ENCODE results near the gene ATRNL1.

ATRNL1 gene

DNA sequence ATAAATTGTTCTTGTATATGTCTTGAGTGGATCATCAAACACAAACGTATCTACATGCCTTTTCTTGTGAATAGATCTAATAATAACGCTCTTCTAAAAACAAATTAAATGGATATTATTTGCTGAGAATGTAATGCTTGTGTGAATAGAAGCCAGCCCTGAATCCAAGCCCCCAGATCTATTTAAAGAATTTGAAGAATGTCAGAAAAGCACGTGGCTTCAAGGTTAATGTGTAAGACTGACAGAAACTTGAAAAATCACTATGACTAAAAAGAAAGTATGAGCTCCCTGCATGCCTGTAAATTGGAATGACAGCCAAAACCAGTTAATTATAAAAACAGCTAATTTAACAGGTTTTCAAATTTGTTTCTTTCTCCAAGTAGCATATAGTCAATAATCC is 43.2 kb upstream of the ATRNL1 start:
- no peak for DNase-seq
- Histone ChIP-seq H3K27ac (ENCODE audit: insufficient read depth in 1 of 2, low read depth in 1 of 2, low read length in 2 of 2, poor library complexity in 1 of 2, severe bottlenecking in 2 of 2) (no peak overlapping the region), H3K4me3 (ENCODE audit: control insufficient read depth in 1 of 7, extremely low read depth in 1 of 7, insufficient read depth in 4 of 7, low read depth in 2 of 7, low read length in 6 of 7) (no peak overlapping the region), H3K36me3 (ENCODE audit: control insufficient read depth in 4 of 4, insufficient read depth in 4 of 4, low read length in 3 of 4) (no peaks in the 10 kb centered on the region), H3K27me3 (replicated peaks in 2 of 5; ENCODE audit: control insufficient read depth in 4 of 5, insufficient read depth in 5 of 5, low read length in 4 of 5) (peaks cover 0 to 2% (median 0%) of the 10 kb centered on the region in 5 experiments), H3K4me1 (ENCODE audit: control extremely low read depth in 1 of 4, control insufficient read depth in 4 of 4, insufficient read depth in 4 of 4, low read length in 3 of 4) (no peaks in the 10 kb centered on the region), H3K9me3 (ENCODE audit: control extremely low read depth in 1 of 5, control insufficient read depth in 4 of 5, insufficient read depth in 2 of 5, low read depth in 1 of 5, low read length in 4 of 5) (peaks cover 0 to 2% (median 0%) of the 10 kb centered on the region in 5 experiments)
- CTCF ChIA-PET = no interaction called here
- WGBS (ENCODE audit: insufficient coverage) = no CpG with 5 or more reads among the region's 3 CpGs
- POLR2A ChIA-PET = no interaction called here

DNA sequence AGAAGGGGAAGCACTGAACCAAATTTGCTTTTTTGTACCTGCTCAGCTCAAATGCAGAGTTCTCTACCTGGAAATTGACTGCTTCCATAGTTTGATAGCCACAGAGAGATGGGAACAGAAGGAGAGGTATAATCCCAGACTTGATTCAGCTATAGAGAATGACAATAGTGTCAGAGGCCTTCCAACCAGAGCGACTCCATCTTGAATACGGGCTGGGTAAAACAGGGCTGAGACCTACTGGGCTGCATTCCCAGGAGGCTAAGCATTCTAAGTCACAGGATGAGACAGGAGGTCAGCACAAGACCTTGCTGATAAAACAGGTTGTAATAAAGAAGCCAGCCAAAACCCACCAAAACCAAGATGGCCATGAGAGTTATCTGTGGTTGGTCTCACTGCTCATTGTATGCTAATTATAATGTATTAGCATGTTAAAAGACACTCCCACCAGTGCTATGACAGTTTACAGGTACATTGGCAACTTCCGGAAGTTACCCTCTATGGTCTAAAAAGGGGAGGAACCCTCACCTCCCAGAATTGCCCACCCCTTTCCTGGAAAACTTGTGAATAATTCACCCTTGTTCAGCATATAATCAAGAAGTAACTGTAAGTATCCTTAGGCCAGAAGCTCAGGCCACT is 42.7 kb upstream of the ATRNL1 start:
- 96% methylated on average over 3 of the region's 3 CpGs for WGBS (ENCODE audit: insufficient coverage)
- peaks cover 0 to 2% (median 0%) of the 10 kb centered on the region in 5 experiments for H3K9me3 ChIP-seq (ENCODE audit: control extremely low read depth in 1 of 5, control insufficient read depth in 4 of 5, insufficient read depth in 2 of 5, low read depth in 1 of 5, low read length in 4 of 5)
- no peak overlapping the region for H3K4me3 ChIP-seq (ENCODE audit: control insufficient read depth in 1 of 7, extremely low read depth in 1 of 7, insufficient read depth in 4 of 7, low read depth in 2 of 7, low read length in 6 of 7)
- ChIA-PET POLR2A (no interaction called here), CTCF (interaction anchor here (1.1 kb wide), 1 partner anchor 9 kb away, joined by 3 read pairs; no protein-coding TSS in a partner anchor)
- H3K36me3 ChIP-seq (ENCODE audit: control insufficient read depth in 4 of 4, insufficient read depth in 4 of 4, low read length in 3 of 4) = no peaks in the 10 kb centered on the region
- no peak overlapping the region for H3K27ac ChIP-seq (ENCODE audit: insufficient read depth in 1 of 2, low read depth in 1 of 2, low read length in 2 of 2, poor library complexity in 1 of 2, severe bottlenecking in 2 of 2)
- H3K27me3 ChIP-seq (replicated peaks in 2 of 5; ENCODE audit: control insufficient read depth in 4 of 5, insufficient read depth in 5 of 5, low read length in 4 of 5) = peaks cover 0 to 2% (median 0%) of the 10 kb centered on the region in 5 experiments
- H3K4me1 ChIP-seq (ENCODE audit: control extremely low read depth in 1 of 4, control insufficient read depth in 4 of 4, insufficient read depth in 4 of 4, low read length in 3 of 4) = no peaks in the 10 kb centered on the region
- no peak for DNase-seq

DNA sequence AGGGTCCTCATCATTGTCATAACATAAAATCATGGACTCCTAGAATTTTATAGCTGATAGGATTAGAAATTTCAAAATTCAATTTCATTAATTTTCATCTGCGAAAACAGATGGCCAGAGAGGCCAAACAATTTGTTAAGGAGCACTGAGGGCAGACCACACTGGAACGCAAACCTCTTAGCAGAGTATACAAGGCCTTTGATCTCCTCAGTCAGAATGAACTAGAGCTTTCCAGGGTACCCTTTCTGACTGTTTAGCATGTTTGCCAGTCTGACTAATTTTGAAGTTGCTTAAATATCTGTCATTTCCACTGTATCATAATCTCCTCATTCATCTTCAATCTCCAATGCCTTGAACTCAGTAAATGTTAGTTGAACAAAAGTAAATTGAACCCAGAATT is 41.9 kb upstream of the ATRNL1 start:
- Histone ChIP-seq H3K27me3 (replicated peaks in 2 of 5; ENCODE audit: control insufficient read depth in 4 of 5, insufficient read depth in 5 of 5, low read length in 4 of 5) (peaks cover 0 to 2% (median 0%) of the 10 kb centered on the region in 5 experiments), H3K27ac (ENCODE audit: insufficient read depth in 1 of 2, low read depth in 1 of 2, low read length in 2 of 2, poor library complexity in 1 of 2, severe bottlenecking in 2 of 2) (no peak overlapping the region), H3K9me3 (ENCODE audit: control extremely low read depth in 1 of 5, control insufficient read depth in 4 of 5, insufficient read depth in 2 of 5, low read depth in 1 of 5, low read length in 4 of 5) (peaks cover 0 to 2% (median 0%) of the 10 kb centered on the region in 5 experiments), H3K4me3 (ENCODE audit: control insufficient read depth in 1 of 7, extremely low read depth in 1 of 7, insufficient read depth in 4 of 7, low read depth in 2 of 7, low read length in 6 of 7) (no peak overlapping the region), H3K4me1 (ENCODE audit: control extremely low read depth in 1 of 4, control insufficient read depth in 4 of 4, insufficient read depth in 4 of 4, low read length in 3 of 4) (no peaks in the 10 kb centered on the region), H3K36me3 (ENCODE audit: control insufficient read depth in 4 of 4, insufficient read depth in 4 of 4, low read length in 3 of 4) (no peaks in the 10 kb centered on the region)
- WGBS (ENCODE audit: insufficient coverage) = 100% methylated on average over 2 of the region's 2 CpGs
- DNase-seq = no peak
- ChIA-PET POLR2A (no interaction called here), CTCF (interaction anchor here (1.1 kb wide), 1 partner anchor 8 kb away, joined by 3 read pairs; no protein-coding TSS in a partner anchor)

DNA sequence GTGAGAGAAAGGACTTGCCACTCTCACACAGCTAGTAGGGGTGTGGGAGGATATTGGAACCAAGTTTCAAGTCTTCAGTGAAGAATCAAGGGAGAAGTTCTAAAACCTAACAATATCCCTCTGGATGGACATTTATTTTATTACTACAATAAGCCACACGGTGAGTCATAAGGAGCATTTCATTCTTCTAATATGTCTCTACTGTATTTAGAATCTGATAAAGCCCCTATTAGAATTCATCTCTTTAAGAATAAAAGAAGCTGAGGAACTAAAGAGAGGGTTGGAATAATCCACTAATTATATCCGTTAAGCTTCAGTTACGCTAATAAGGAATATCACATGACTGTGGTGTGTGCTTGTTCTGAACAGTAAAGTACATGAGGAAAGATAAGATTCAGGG is 40.9 kb upstream of the ATRNL1 start:
- DNase-seq = no peak
- Histone ChIP-seq H3K36me3 (ENCODE audit: control insufficient read depth in 4 of 4, insufficient read depth in 4 of 4, low read length in 3 of 4) (no peaks in the 10 kb centered on the region), H3K27ac (ENCODE audit: insufficient read depth in 1 of 2, low read depth in 1 of 2, low read length in 2 of 2, poor library complexity in 1 of 2, severe bottlenecking in 2 of 2) (no peak overlapping the region), H3K27me3 (replicated peaks in 2 of 5; ENCODE audit: control insufficient read depth in 4 of 5, insufficient read depth in 5 of 5, low read length in 4 of 5) (peaks cover 0 to 2% (median under 1%) of the 10 kb centered on the region in 5 experiments), H3K9me3 (ENCODE audit: control extremely low read depth in 1 of 5, control insufficient read depth in 4 of 5, insufficient read depth in 2 of 5, low read depth in 1 of 5, low read length in 4 of 5) (peaks cover 0 to 2% (median 0%) of the 10 kb centered on the region in 5 experiments), H3K4me3 (ENCODE audit: control insufficient read depth in 1 of 7, extremely low read depth in 1 of 7, insufficient read depth in 4 of 7, low read depth in 2 of 7, low read length in 6 of 7) (no peak overlapping the region), H3K4me1 (ENCODE audit: control extremely low read depth in 1 of 4, control insufficient read depth in 4 of 4, insufficient read depth in 4 of 4, low read length in 3 of 4) (no peaks in the 10 kb centered on the region)
- ChIA-PET POLR2A (no interaction called here), CTCF (no interaction called here)
- 100% methylated on average over 2 of the region's 3 CpGs for WGBS (ENCODE audit: insufficient coverage)

DNA sequence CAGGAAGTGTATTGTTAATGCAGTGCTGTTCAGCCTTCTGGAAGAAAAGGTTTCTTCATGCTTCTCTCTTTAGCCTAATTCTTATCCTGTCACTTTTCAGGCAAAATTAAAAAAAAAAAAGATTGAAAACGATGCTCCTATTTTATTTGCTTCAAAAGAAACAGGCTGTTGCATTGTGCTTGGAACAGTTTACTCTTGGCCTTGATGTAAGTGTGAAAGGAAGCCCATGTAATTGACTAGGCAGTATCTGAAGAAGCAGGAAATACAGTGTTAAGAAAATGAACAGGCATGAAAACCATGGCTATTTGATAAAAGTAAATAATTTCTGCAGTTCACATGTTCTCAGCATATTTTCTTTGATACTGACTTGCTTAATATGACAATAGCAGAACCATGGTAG is 40.4 kb upstream of the ATRNL1 start:
- ChIA-PET CTCF (interaction anchor here (0.6 kb wide), 1 partner anchor 19 kb away, joined by 3 read pairs; no protein-coding TSS in a partner anchor), POLR2A (no interaction called here)
- WGBS (ENCODE audit: insufficient coverage) = no CpG with 5 or more reads among the region's 1 CpG
- no peaks in the 10 kb centered on the region for H3K9me3 ChIP-seq (ENCODE audit: control extremely low read depth in 1 of 5, control insufficient read depth in 4 of 5, insufficient read depth in 2 of 5, low read depth in 1 of 5, low read length in 4 of 5)
- no peak for DNase-seq
- H3K27me3 ChIP-seq (replicated peaks in 2 of 5; ENCODE audit: control insufficient read depth in 4 of 5, insufficient read depth in 5 of 5, low read length in 4 of 5) = peaks cover 0 to 2% (median 2%) of the 10 kb centered on the region in 5 experiments
- no peaks in the 10 kb centered on the region for H3K36me3 ChIP-seq (ENCODE audit: control insufficient read depth in 4 of 4, insufficient read depth in 4 of 4, low read length in 3 of 4)
- H3K27ac ChIP-seq (ENCODE audit: insufficient read depth in 1 of 2, low read depth in 1 of 2, low read length in 2 of 2, poor library complexity in 1 of 2, severe bottlenecking in 2 of 2) = no peak overlapping the region
- no peaks in the 10 kb centered on the region for H3K4me1 ChIP-seq (ENCODE audit: control extremely low read depth in 1 of 4, control insufficient read depth in 4 of 4, insufficient read depth in 4 of 4, low read length in 3 of 4)
- no peak overlapping the region for H3K4me3 ChIP-seq (ENCODE audit: control insufficient read depth in 1 of 7, extremely low read depth in 1 of 7, insufficient read depth in 4 of 7, low read depth in 2 of 7, low read length in 6 of 7)

DNA sequence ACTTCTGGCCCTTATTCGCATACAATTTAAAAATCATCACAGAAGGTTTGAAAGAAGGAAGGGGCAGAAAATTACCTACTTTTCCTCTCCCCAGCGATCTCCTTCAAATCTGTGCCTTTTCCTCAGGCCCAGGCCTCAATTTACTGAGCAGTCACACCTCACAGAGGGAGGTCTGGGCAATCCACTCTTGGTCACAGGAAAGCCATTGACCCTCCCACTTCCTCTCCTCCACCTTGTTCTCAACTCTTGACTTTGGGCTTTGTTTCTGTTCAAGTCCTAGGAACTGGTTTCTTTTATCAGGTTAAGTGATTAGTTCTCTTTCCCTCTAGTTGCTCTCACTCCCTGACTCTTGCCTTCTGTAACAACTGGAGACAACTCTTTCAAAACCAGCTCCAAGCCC is 37.0 kb upstream of the ATRNL1 start:
- peaks cover 0 to 5% (median 2%) of the 10 kb centered on the region in 5 experiments for H3K27me3 ChIP-seq (replicated peaks in 2 of 5; ENCODE audit: control insufficient read depth in 4 of 5, insufficient read depth in 5 of 5, low read length in 4 of 5)
- H3K27ac ChIP-seq (ENCODE audit: insufficient read depth in 1 of 2, low read depth in 1 of 2, low read length in 2 of 2, poor library complexity in 1 of 2, severe bottlenecking in 2 of 2) = no peak overlapping the region
- DNase-seq = no peak
- H3K36me3 ChIP-seq (ENCODE audit: control insufficient read depth in 4 of 4, insufficient read depth in 4 of 4, low read length in 3 of 4) = no peaks in the 10 kb centered on the region
- WGBS (ENCODE audit: insufficient coverage) = 100% methylated on average over 2 of the region's 2 CpGs
- no peaks in the 10 kb centered on the region for H3K4me1 ChIP-seq (ENCODE audit: control extremely low read depth in 1 of 4, control insufficient read depth in 4 of 4, insufficient read depth in 4 of 4, low read length in 3 of 4)
- ChIA-PET CTCF (no interaction called here), POLR2A (no interaction called here)
- peaks cover 0 to 1% (median 0%) of the 10 kb centered on the region in 5 experiments for H3K9me3 ChIP-seq (ENCODE audit: control extremely low read depth in 1 of 5, control insufficient read depth in 4 of 5, insufficient read depth in 2 of 5, low read depth in 1 of 5, low read length in 4 of 5)
- no peak overlapping the region for H3K4me3 ChIP-seq (ENCODE audit: control insufficient read depth in 1 of 7, extremely low read depth in 1 of 7, insufficient read depth in 4 of 7, low read depth in 2 of 7, low read length in 6 of 7)

DNA sequence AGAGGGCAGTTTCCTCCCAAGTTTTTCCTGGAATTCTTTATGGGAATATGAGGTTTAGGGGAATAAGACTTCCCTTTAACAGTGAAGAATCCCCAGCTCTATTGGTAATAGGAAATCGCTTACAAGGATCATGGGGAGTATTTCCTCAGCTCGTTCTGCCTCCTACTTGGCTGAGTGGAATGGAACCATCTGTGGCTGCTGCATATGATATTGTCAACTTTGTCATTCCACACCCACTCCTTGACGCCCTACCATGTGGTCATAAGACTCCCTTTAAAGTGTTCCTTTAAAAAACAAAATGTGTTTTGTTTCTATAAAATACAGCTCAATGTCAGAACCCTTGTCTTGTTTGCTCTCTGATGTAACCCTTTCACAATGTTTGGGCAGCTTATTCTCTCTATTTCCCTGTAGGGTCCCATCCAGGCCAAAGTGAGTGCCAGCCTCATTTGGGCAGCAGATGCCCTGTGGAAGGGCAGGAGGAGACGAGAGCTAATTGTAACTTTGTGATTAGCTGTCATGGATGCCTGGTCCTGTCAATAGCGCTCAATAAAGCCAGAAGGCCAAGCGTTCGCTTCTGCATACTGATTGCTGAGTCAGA is 33.8 kb upstream of the ATRNL1 start:
- ChIA-PET POLR2A (no interaction called here), CTCF (interaction anchor here (1.1 to 1.7 kb wide), 4 partner anchors 8 to 31 kb away, joined by 3 to 8 read pairs (median 4); no protein-coding TSS in a partner anchor)
- Histone ChIP-seq H3K27me3 (replicated peaks in 2 of 5; ENCODE audit: control insufficient read depth in 4 of 5, insufficient read depth in 5 of 5, low read length in 4 of 5) (peaks cover 0 to 16% (median 2%) of the 10 kb centered on the region in 5 experiments), H3K9me3 (ENCODE audit: control extremely low read depth in 1 of 5, control insufficient read depth in 4 of 5, insufficient read depth in 2 of 5, low read depth in 1 of 5, low read length in 4 of 5) (peaks cover 0 to 1% (median 0%) of the 10 kb centered on the region in 5 experiments), H3K27ac (ENCODE audit: insufficient read depth in 1 of 2, low read depth in 1 of 2, low read length in 2 of 2, poor library complexity in 1 of 2, severe bottlenecking in 2 of 2) (no peak overlapping the region), H3K4me1 (ENCODE audit: control extremely low read depth in 1 of 4, control insufficient read depth in 4 of 4, insufficient read depth in 4 of 4, low read length in 3 of 4) (no peaks in the 10 kb centered on the region), H3K4me3 (ENCODE audit: control insufficient read depth in 1 of 7, extremely low read depth in 1 of 7, insufficient read depth in 4 of 7, low read depth in 2 of 7, low read length in 6 of 7) (no peak overlapping the region), H3K36me3 (ENCODE audit: control insufficient read depth in 4 of 4, insufficient read depth in 4 of 4, low read length in 3 of 4) (no peaks in the 10 kb centered on the region)
- DNase-seq = no peak
- 94% methylated on average over 6 of the region's 7 CpGs for WGBS (ENCODE audit: insufficient coverage)

Data from common myeloid progenitor, CD34-positive (primary cell).